HepG2 (cell line): Measurements from ENCODE around the gene AZU1. TPM values are rescaled to one million over a fixed set of nuclear protein-coding genes. Genes with fewer than 3 reads are reported as not detected.

ENCODE experiments used
- FOXA3 ChIP-seq: IDR thresholded peaks from 2 replicates; pipeline ENCODE4 v1.6.1; 2016; ENCODE audit warnings: missing genetic modification reagents, missing compliant biosample characterization
- HNF4G ChIP-seq, 2 experiments: sonication (generic) in 1 of 2; formaldehyde crosslinking in 1 of 2; IDR thresholded peaks; 2 replicates each; pipeline versions ENCODE4 v1.4.0 to v1.6.1; 2011 to 2020; ENCODE audit warnings: borderline replicate concordance in 2 of 2, low read depth in 2 of 2, mild to moderate bottlenecking in 2 of 2, low read length in 1 of 2, missing genetic modification reagents in 1 of 2, moderate library complexity in 1 of 2
- IKZF4 ChIP-seq: sonication (generic); formaldehyde crosslinking; IDR thresholded peaks from 2 replicates; pipeline ENCODE4 v1.5.1; 2020; ENCODE audit warnings: borderline replicate concordance, mild to moderate bottlenecking, low read depth, missing genetic modification reagents; ENCODE audit errors: not compliant biosample characterization
- ISL2 ChIP-seq: sonication (generic); formaldehyde crosslinking; IDR thresholded peaks from 2 replicates; pipeline ENCODE4 v1.5.0; 2020; ENCODE audit warnings: missing genetic modification reagents
- LRRFIP1 ChIP-seq: sonication (generic); formaldehyde crosslinking; conservative IDR thresholded peaks from 2 replicates; pipeline ENCODE4 v1.4.0; 2020; ENCODE audit warnings: missing genetic modification reagents
- MAFF ChIP-seq: IDR thresholded peaks from 2 replicates; pipeline ENCODE4 v1.6.1; 2011; ENCODE audit warnings: low read depth, low read length, improper control_type of control experiment
- MBD4 ChIP-seq: IDR thresholded peaks from 2 replicates; pipeline ENCODE4 v1.6.1; 2012; ENCODE audit warnings: low read length, inconsistent platforms, borderline replicate concordance
- MTA1 ChIP-seq: sonication (generic); formaldehyde crosslinking; IDR thresholded peaks from 2 replicates; pipeline ENCODE4 v1.4.0; 2020; ENCODE audit warnings: missing genetic modification reagents, mild to moderate bottlenecking, borderline replicate concordance
- SIN3A ChIP-seq: IDR thresholded peaks from 2 replicates; pipeline ENCODE4 v1.6.1; 2011; ENCODE audit warnings: low read depth, mild to moderate bottlenecking, control low read depth, low read length, borderline replicate concordance
- STAT5B ChIP-seq: sonication (generic); formaldehyde crosslinking; IDR thresholded peaks from 2 replicates; pipeline ENCODE4 v1.4.0; 2020; ENCODE audit warnings: missing genetic modification reagents
- ZBTB44 ChIP-seq: sonication (generic); formaldehyde crosslinking; IDR thresholded peaks from 2 replicates; pipeline ENCODE4 v1.4.0; 2020; ENCODE audit warnings: missing genetic modification reagents
- ZNF431 ChIP-seq: sonication (generic); formaldehyde crosslinking; IDR thresholded peaks from 2 replicates; pipeline ENCODE4 v1.9.0; 2022; ENCODE audit warnings: missing genetic modification reagents, low read depth, mild to moderate bottlenecking, borderline replicate concordance
- ZNF564 ChIP-seq: sonication (generic); formaldehyde crosslinking; IDR thresholded peaks from 2 replicates; pipeline ENCODE4 v1.8.1; 2023; ENCODE audit warnings: mild to moderate bottlenecking, missing genetic modification reagents
- ZNF616 ChIP-seq: sonication (generic); formaldehyde crosslinking; IDR thresholded peaks from 2 replicates; pipeline ENCODE4 v1.5.0; 2020; ENCODE audit warnings: low read depth, mild to moderate bottlenecking, missing genetic modification reagents
- ZZZ3 ChIP-seq: sonication (generic); formaldehyde crosslinking; IDR thresholded peaks from 2 replicates; pipeline ENCODE4 v1.4.0; 2020; ENCODE audit warnings: missing genetic modification reagents, mild to moderate bottlenecking, borderline replicate concordance
- polyA plus RNA-seq, 8 experiments: library from polyadenylated mRNA; depleted of rRNA in 3 of 8; stranded (reverse) in 7 of 8; unstranded in 1 of 8; fragments of >200 nt; fragmentation: Illumina TruSeq in 4 of 8; extraction: Trizol in 4 of 8; gene quantifications; 2 replicates each; pipeline versions ENCODE4 v1.2.1 to v1.2.3, GENCODE V29; 2011 to 2016; ENCODE audit warnings: low read depth in 4 of 8, missing spikeins in 1 of 8, mixed read lengths in 1 of 8; ENCODE audit not compliant: insufficient read depth in 1 of 8
- total RNA-seq, 5 experiments: library from RNA; depleted of rRNA; stranded (reverse); fragments of >200 nt; fragmentation: Illumina TruSeq; extraction: Trizol; gene quantifications; 2 replicates each; pipeline ENCODE4 v1.2.3, GENCODE V29; 2016; ENCODE audit warnings: low read depth in 1 of 5
- TF ChIP-seq, protein P1 (sequence below): sonication (generic); formaldehyde crosslinking; IDR thresholded peaks from 2 replicates; pipeline ENCODE4; 2020; ENCODE audit warnings: missing genetic modification reagents, mild to moderate bottlenecking, borderline replicate concordance
- TF ChIP-seq, protein P2 (sequence below): sonication (generic); formaldehyde crosslinking; IDR thresholded peaks from 2 replicates; pipeline ENCODE4 v1.9.0; 2022; ENCODE audit warnings: low read depth, missing genetic modification reagents

AZU1 gene
- total and polyA plus RNA-seq, 2 of the 13 experiments (the other 11 are each of a cell fraction or from before 2014, with no cell fraction given): not detected

DNA sequence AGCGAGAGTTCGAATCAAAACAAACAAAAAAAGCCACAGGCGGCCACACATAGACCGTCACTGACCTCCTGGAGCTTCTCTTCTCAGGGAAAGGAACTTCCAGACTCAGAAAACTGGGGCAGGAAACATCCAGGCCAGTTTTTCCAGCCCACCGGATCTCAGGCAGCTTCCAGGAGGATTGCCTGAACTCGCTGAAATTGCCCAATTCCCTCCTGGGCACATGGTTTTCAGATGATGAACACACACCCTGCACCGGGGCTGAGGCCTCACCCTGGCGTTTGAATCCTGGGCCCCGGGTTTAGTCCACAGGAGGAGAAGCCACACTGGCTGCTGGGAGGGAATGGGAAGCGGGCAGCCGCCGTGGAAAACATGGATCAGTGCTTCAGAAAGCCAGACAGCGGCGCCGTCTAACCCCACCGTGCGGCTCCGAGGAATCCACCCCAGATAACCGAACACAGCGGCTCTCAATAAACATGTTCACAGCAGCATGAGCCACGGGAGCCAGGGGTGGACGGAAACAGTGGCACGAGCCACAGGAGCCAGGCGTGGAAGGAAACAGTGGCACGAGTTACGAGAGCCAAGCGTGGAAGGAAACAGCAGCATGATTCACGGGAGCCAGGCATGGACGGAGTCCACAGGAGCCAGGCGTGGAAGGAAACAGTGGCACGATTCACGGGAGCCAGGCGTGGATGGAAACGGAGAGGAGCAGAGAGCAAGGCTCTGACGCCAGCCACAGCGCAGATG, 48.6 kb upstream of the AZU1 start (continued):
- TF ChIP-seq, protein P1, sequence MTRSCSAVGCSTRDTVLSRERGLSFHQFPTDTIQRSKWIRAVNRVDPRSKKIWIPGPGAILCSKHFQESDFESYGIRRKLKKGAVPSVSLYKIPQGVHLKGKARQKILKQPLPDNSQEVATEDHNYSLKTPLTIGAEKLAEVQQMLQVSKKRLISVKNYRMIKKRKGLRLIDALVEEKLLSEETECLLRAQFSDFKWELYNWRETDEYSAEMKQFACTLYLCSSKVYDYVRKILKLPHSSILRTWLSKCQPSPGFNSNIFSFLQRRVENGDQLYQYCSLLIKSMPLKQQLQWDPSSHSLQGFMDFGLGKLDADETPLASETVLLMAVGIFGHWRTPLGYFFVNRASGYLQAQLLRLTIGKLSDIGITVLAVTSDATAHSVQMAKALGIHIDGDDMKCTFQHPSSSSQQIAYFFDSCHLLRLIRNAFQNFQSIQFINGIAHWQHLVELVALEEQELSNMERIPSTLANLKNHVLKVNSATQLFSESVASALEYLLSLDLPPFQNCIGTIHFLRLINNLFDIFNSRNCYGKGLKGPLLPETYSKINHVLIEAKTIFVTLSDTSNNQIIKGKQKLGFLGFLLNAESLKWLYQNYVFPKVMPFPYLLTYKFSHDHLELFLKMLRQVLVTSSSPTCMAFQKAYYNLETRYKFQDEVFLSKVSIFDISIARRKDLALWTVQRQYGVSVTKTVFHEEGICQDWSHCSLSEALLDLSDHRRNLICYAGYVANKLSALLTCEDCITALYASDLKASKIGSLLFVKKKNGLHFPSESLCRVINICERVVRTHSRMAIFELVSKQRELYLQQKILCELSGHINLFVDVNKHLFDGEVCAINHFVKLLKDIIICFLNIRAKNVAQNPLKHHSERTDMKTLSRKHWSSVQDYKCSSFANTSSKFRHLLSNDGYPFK (CRISPR knock-in tag): no peak
- no peak for TF ChIP-seq LRRFIP1
- TF ChIP-seq ZZZ3 (CRISPR knock-in tag): no peak
- TF ChIP-seq SIN3A: peak; percentile 62; the same call in 1 of the 2 replicates
- TF ChIP-seq MAFF: no peak
- peak; percentile 82; the same call in 1 of the 2 replicates for TF ChIP-seq ZNF564 (CRISPR knock-in tag)
- TF ChIP-seq ZNF616 (CRISPR knock-in tag): no peak
- TF ChIP-seq ZBTB44 (CRISPR knock-in tag): no peak
- no peak for TF ChIP-seq STAT5B (CRISPR knock-in tag)
- TF ChIP-seq ZNF431: no peak
- no peak for TF ChIP-seq IKZF4
- peak; percentile 58; the same call in 1 of the 2 replicates for TF ChIP-seq ISL2 (CRISPR knock-in tag)
- TF ChIP-seq, protein P2, sequence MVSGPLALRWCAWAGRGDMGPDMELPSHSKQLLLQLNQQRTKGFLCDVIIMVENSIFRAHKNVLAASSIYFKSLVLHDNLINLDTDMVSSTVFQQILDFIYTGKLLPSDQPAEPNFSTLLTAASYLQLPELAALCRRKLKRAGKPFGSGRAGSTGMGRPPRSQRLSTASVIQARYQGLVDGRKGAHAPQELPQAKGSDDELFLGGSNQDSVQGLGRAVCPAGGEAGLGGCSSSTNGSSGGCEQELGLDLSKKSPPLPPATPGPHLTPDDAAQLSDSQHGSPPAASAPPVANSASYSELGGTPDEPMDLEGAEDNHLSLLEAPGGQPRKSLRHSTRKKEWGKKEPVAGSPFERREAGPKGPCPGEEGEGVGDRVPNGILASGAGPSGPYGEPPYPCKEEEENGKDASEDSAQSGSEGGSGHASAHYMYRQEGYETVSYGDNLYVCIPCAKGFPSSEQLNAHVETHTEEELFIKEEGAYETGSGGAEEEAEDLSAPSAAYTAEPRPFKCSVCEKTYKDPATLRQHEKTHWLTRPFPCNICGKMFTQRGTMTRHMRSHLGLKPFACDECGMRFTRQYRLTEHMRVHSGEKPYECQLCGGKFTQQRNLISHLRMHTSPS (CRISPR knock-in tag): peak; percentile 55; the same call in 1 of the 2 replicates
- peak; percentile 55 for TF ChIP-seq FOXA3
- 0 out of 2 replicates have a peak, but pooled peaks have one; percentile 36 for TF ChIP-seq MTA1 (CRISPR knock-in tag)
- no peak; the same call in 1 of the 2 replicates for TF ChIP-seq HNF4G (IDR thresholded peaks at IDR 0.05; ENCODE audit: borderline replicate concordance, low read depth, low read length)
- no peak for TF ChIP-seq HNF4G (CRISPR knock-in tag; IDR thresholded peaks at IDR 0.05; ENCODE audit: borderline replicate concordance, low read depth)
- TF ChIP-seq MBD4: no peak
